ENCODE measurements around the gene EP300. TPM values are rescaled to one million over a fixed set of nuclear protein-coding genes. Genes with fewer than 3 reads are reported as not detected.
"Not testable (repeated sequence)": the region's sequence is repeated elsewhere in the genome, so short reads cannot be mapped to it uniquely, and the experiment has no call there.

The EP300 gene
- 54.3 TPM for polyA plus RNA-seq
- long read RNA-seq, donor 1, partial matches to known transcripts: 0 of 2 reads
- long read RNA-seq, donor 1, other reads (novel, unspliced or antisense): 0 of 2 reads
- long read RNA-seq, donor 2, partial matches to known transcripts: 19 of 24 reads
- long read RNA-seq, donor 2, other reads (novel, unspliced or antisense): 0 of 24 reads
- long read RNA-seq, donor 3, partial matches to known transcripts: 87 of 92 reads
- long read RNA-seq, donor 3, other reads (novel, unspliced or antisense): 0 of 92 reads
- long read RNA-seq, donor 4: 0 reads
- long read RNA-seq, donor 5, transcript EP300-207 (2 exons, 613 nt): major isoform, 5 of 6 reads
- long read RNA-seq, donor 5, partial matches to known transcripts: 0 of 6 reads
- long read RNA-seq, donor 5, other reads (novel, unspliced or antisense): 0 of 6 reads
- long read RNA-seq, donor 6, partial matches to known transcripts: 21 of 27 reads
- long read RNA-seq, donor 6, other reads (novel, unspliced or antisense): 0 of 27 reads
- long read RNA-seq, donor 7, partial matches to known transcripts: 0 of 1 reads
- long read RNA-seq, donor 7, other reads (novel, unspliced or antisense): 0 of 1 reads
- long read RNA-seq, donor 8, transcript EP300-202 (2 exons, 488 nt): major isoform, 5 of 8 reads
- long read RNA-seq, donor 8, partial matches to known transcripts: 0 of 8 reads
- long read RNA-seq, donor 8, other reads (novel, unspliced or antisense): 0 of 8 reads
- long read RNA-seq, donor 9, partial matches to known transcripts: 0 of 2 reads
- long read RNA-seq, donor 9, other reads (novel, unspliced or antisense): 0 of 2 reads
- long read RNA-seq, donor 10, partial matches to known transcripts: 0 of 3 reads
- long read RNA-seq, donor 10, other reads (novel, unspliced or antisense): 0 of 3 reads
- long read RNA-seq, donor 11, partial matches to known transcripts: 34 of 39 reads
- long read RNA-seq, donor 11, other reads (novel, unspliced or antisense): 0 of 39 reads

DNA sequence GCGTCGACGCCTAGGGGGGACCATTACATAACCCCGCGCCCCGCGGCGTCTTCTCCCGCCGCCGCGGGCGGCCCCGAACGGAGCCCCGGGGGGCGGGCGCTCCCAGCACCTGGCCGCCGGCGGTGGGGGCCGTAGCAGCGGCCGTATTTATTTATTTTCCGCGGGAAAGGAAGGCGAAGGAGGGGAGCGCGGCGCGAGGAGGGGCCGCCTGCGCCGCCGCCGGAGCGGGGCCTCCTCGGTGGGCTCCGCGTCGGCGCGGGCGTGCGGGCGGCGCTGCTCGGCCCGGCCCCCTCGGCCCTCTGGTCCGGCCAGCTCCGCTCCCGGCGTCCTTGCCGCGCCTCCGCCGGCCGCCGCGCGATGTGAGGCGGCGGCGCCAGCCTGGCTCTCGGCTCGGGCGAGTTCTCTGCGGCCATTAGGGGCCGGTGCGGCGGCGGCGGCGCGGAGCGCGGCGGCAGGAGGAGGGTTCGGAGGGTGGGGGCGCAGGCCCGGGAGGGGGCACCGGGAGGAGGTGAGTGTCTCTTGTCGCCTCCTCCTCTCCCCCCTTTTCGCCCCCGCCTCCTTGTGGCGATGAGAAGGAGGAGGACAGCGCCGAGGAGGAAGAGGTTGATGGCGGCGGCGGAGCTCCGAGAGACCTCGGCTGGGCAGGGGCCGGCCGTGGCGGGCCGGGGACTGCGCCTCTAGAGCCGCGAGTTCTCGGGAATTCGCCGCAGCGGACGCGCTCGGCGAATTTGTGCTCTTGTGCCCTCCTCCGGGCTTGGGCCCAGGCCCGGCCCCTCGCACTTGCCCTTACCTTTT, at the start of gene EP300:
TSS of gene EP300 (plus strand) at position 570 of the 795 bp plus-strand sequence. CDS start 413 bp downstream, outside the sequence.
- H3K4me1 ChIP-seq (ENCODE audit: control insufficient read depth, insufficient read depth, low read length): no peaks in the 10 kb centered on the region
- no peaks in the 10 kb centered on the region for H3K27me3 ChIP-seq (ENCODE audit: control insufficient read depth, insufficient read depth, low read length)
- H3K9me3 ChIP-seq (ENCODE audit: control insufficient read depth, low read depth, low read length): no peaks in the 10 kb centered on the region
- no peaks in the 10 kb centered on the region for H3K36me3 ChIP-seq (ENCODE audit: control insufficient read depth, insufficient read depth, low read length)
- peak within 1 kb of the TSS; percentile 85 for H3K4me3 ChIP-seq (ENCODE audit: low read length)
- peak within 1 kb of the TSS; percentile 99 for H3K27ac ChIP-seq (ENCODE audit: low read length)
- peak; percentile 87 to 90 for DNase-seq
- WGBS (ENCODE audit: insufficient coverage, low lambda C conversion rate): no CpG with 5 or more reads among the region's 112 CpGs

DNA sequence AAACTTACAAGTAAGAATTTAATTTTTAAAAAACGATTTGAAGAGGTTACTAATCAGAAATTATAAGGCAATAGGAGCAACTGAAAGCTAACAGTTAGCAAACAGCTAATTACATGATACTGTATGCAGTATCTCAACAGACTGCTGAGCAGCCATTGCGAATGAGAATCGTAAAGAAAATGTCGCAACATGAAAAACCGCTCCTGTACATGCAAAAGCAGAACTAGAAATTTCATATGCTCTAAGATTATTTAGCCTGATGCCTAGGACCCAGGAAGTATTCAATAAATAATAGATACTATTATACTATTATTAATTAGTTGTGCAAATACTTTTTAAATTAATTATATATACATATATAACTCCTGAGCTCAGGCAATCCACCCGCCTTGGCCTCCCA, 48.7 kb upstream of the EP300 start:
- H3K9me3 ChIP-seq (ENCODE audit: control insufficient read depth, low read depth, low read length): no peaks in the 10 kb centered on the region
- H3K4me1 ChIP-seq (ENCODE audit: control insufficient read depth, insufficient read depth, low read length): no peaks in the 10 kb centered on the region
- H3K27ac ChIP-seq (ENCODE audit: low read length): no peak overlapping the region
- 82% methylated on average over 5 of the region's 6 CpGs for WGBS (ENCODE audit: insufficient coverage, low lambda C conversion rate)
- H3K27me3 ChIP-seq (ENCODE audit: control insufficient read depth, insufficient read depth, low read length): no peaks in the 10 kb centered on the region
- no peak overlapping the region for H3K4me3 ChIP-seq (ENCODE audit: low read length)
- no peak for DNase-seq
- H3K36me3 ChIP-seq (ENCODE audit: control insufficient read depth, insufficient read depth, low read length): no peaks in the 10 kb centered on the region

DNA sequence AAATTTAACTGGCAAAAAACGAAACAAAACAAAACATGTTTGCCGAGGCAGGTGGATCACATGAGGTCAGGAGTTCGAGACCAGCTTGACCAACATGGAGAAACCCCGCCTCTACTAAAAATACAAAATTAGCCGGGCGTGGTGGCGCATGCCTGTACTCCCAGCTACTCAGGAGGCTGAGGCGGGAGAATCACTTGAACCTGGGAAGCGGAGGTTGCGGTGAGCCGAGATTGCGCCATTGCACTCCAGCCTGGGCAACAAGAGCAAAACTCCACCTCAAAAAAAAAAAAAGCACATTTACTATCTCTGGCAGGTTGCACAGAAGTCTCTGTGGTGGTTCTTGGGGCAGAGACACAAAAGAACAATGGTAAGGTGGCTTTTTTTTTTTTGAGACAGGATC, 46.8 kb upstream of the EP300 start:
- H3K4me1 ChIP-seq (ENCODE audit: control insufficient read depth, insufficient read depth, low read length); DNase-seq; H3K27me3 ChIP-seq (ENCODE audit: control insufficient read depth, insufficient read depth, low read length); H3K27ac ChIP-seq (ENCODE audit: low read length); H3K36me3 ChIP-seq (ENCODE audit: control insufficient read depth, insufficient read depth, low read length); H3K4me3 ChIP-seq (ENCODE audit: low read length); H3K9me3 ChIP-seq (ENCODE audit: control insufficient read depth, low read depth, low read length): not testable (repeated sequence)
- 63% methylated on average over 2 of the region's 12 CpGs for WGBS (ENCODE audit: insufficient coverage, low lambda C conversion rate)

DNA sequence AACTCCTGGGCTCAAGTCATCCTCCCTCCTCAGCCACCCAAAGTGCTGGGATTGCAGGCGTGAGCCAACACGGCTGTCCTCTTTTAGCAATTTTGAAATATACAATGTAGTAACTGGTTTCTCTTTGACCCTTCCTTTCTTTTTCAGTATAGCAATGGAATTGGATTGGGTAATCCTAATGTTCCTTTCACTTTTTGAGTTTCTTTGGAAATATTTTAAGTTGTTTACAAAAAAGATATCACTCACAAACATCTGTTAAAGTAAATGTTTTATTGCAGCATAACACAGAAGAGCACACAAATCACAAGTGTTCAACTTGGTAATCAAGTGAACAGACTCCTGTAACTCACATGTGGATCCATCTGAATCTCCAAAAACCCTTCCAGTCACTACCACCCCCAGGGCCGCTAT, 44.6 kb upstream of the EP300 start:
- Histone ChIP-seq H3K36me3 (ENCODE audit: control insufficient read depth, insufficient read depth, low read length) (no peaks in the 10 kb centered on the region), H3K27me3 (ENCODE audit: control insufficient read depth, insufficient read depth, low read length) (no peaks in the 10 kb centered on the region), H3K9me3 (ENCODE audit: control insufficient read depth, low read depth, low read length) (no peaks in the 10 kb centered on the region), H3K27ac (ENCODE audit: low read length) (no peak overlapping the region), H3K4me3 (ENCODE audit: low read length) (no peak overlapping the region), H3K4me1 (ENCODE audit: control insufficient read depth, insufficient read depth, low read length) (peaks cover 16% of the 10 kb centered on the region)
- WGBS (ENCODE audit: insufficient coverage, low lambda C conversion rate): 83% methylated on average over 1 of the region's 3 CpGs
- no peak for DNase-seq

DNA sequence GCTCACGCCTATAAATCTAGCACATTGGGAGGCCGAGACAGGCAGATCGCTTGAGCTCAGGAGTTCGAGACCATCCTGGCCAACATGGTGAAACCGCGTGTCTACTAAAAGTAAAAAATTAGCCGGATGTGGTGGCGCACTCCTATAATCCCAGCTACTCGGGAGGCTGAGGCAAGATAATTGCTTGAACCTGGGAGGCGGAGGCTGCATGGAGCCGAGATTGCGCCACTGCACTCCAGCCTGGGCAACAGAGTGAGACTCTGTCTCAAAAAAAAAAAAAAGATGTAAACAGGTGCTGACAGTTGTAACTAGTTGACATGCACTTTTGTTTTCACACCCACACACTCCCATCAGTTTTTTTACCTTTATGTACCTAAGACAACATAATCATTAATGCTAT, 44.0 kb upstream of the EP300 start:
- not testable (repeated sequence) for H3K36me3 ChIP-seq (ENCODE audit: control insufficient read depth, insufficient read depth, low read length); H3K27me3 ChIP-seq (ENCODE audit: control insufficient read depth, insufficient read depth, low read length); H3K9me3 ChIP-seq (ENCODE audit: control insufficient read depth, low read depth, low read length); DNase-seq
- WGBS (ENCODE audit: insufficient coverage, low lambda C conversion rate): no CpG with 5 or more reads among the region's 12 CpGs
- peaks cover 21% of the 10 kb centered on the region for H3K4me1 ChIP-seq (ENCODE audit: control insufficient read depth, insufficient read depth, low read length)
- H3K27ac ChIP-seq (ENCODE audit: low read length): peak overlapping the region; percentile 58
- H3K4me3 ChIP-seq (ENCODE audit: low read length): peak overlapping the region; percentile 16

DNA sequence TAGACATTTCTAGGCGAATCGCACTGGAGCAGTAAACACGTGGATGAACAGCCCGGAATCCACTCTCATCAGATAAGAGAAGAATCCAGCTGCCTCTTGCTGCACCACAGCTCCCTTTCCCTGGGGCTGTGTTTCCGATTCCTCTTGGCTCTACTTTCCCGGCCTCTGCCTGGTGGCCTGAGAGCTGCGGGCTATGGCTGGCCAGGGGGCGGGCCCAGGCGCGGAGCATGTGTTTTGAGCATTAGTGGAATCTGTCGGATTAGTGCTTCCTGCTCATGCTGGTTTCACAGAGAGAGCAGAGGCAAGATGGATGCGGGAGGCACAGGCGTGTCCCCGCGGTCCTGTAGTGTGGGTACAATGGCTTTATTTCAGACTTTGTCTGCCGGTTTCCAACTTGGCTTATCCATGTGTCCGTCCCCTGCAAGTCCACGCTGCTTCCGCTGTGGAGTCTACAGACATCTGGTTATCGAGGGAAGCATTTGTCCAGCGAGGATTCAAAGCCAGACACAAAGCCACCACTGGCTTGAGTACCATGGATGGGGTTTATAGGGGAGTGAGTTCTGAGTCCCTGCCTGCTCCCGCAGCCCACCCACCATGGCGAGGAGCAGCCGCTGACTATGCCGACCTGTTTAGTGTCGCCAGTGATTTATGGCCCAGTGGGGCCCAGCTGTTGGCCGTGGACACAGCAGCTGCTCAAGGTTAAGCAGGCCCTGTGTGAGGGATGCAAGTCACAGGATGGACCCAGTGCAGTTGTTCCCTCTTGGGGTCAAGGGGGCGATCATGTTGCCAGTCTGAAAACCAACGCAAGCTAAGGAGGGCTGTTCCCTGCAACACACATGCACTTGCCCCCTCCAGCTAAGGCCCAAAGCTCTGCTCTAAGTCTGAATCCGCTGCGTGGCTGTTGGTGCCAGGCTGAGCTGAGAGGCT, 43.3 kb upstream of the EP300 start:
- H3K27ac ChIP-seq (ENCODE audit: low read length): peak overlapping the region; percentile 58
- peak overlapping the region; percentile 16 for H3K4me3 ChIP-seq (ENCODE audit: low read length)
- H3K9me3 ChIP-seq (ENCODE audit: control insufficient read depth, low read depth, low read length): no peaks in the 10 kb centered on the region
- peak; percentile 48 to 79 for DNase-seq
- H3K4me1 ChIP-seq (ENCODE audit: control insufficient read depth, insufficient read depth, low read length): peaks cover 21% of the 10 kb centered on the region
- H3K27me3 ChIP-seq (ENCODE audit: control insufficient read depth, insufficient read depth, low read length): no peaks in the 10 kb centered on the region
- H3K36me3 ChIP-seq (ENCODE audit: control insufficient read depth, insufficient read depth, low read length): no peaks in the 10 kb centered on the region
- no CpG with 5 or more reads among the region's 31 CpGs for WGBS (ENCODE audit: insufficient coverage, low lambda C conversion rate)

DNA sequence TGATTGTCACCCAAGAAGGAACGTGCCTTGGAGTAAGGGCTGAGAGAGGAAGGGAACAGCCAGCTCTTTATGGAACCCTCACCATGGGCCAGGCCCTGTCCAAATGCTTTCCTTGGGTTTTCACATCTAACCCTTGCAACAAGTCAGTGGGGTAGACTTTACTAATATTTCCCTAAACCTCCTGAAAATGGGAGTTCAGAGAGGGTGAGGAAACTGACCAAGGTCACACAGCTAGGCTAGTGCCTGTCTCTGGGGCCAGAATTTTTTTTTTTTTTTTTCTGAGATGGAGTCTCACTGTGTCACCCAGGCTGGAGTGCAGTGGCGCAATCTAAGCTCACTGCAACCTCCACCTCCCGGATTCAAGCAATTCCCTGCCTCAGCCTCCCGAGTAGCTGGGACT, 42.6 kb upstream of the EP300 start:
- H3K4me3 ChIP-seq (ENCODE audit: low read length); H3K27ac ChIP-seq (ENCODE audit: low read length); DNase-seq; H3K9me3 ChIP-seq (ENCODE audit: control insufficient read depth, low read depth, low read length); H3K27me3 ChIP-seq (ENCODE audit: control insufficient read depth, insufficient read depth, low read length); H3K36me3 ChIP-seq (ENCODE audit: control insufficient read depth, insufficient read depth, low read length): not testable (repeated sequence)
- no CpG with 5 or more reads among the region's 4 CpGs for WGBS (ENCODE audit: insufficient coverage, low lambda C conversion rate)
- H3K4me1 ChIP-seq (ENCODE audit: control insufficient read depth, insufficient read depth, low read length): peaks cover 21% of the 10 kb centered on the region

DNA sequence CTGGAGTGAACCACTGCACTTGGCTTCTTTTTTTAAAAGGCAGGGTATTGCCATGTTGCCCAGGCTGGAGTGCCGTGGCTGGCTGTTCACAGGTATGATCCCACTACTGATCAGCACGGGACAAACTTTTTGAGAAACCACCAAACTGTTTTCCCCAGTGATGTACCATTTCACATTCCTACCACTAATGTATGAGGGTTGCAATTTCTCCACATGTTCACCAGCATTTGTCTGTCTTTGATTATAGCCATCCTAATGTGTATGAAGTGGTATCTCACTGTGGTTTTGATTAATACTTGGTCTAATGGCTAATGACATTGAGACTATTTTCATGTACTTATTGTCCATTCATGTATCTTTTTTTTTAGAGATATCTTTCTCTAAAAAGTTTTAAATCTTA, 41.5 kb upstream of the EP300 start:
- DNase-seq: no peak
- Histone ChIP-seq H3K9me3 (ENCODE audit: control insufficient read depth, low read depth, low read length) (no peaks in the 10 kb centered on the region), H3K4me1 (ENCODE audit: control insufficient read depth, insufficient read depth, low read length) (peaks cover 21% of the 10 kb centered on the region), H3K27me3 (ENCODE audit: control insufficient read depth, insufficient read depth, low read length) (no peaks in the 10 kb centered on the region), H3K27ac (ENCODE audit: low read length) (no peak overlapping the region), H3K4me3 (ENCODE audit: low read length) (no peak overlapping the region), H3K36me3 (ENCODE audit: control insufficient read depth, insufficient read depth, low read length) (no peaks in the 10 kb centered on the region)
- no CpG with 5 or more reads among the region's 2 CpGs for WGBS (ENCODE audit: insufficient coverage, low lambda C conversion rate)

DNA sequence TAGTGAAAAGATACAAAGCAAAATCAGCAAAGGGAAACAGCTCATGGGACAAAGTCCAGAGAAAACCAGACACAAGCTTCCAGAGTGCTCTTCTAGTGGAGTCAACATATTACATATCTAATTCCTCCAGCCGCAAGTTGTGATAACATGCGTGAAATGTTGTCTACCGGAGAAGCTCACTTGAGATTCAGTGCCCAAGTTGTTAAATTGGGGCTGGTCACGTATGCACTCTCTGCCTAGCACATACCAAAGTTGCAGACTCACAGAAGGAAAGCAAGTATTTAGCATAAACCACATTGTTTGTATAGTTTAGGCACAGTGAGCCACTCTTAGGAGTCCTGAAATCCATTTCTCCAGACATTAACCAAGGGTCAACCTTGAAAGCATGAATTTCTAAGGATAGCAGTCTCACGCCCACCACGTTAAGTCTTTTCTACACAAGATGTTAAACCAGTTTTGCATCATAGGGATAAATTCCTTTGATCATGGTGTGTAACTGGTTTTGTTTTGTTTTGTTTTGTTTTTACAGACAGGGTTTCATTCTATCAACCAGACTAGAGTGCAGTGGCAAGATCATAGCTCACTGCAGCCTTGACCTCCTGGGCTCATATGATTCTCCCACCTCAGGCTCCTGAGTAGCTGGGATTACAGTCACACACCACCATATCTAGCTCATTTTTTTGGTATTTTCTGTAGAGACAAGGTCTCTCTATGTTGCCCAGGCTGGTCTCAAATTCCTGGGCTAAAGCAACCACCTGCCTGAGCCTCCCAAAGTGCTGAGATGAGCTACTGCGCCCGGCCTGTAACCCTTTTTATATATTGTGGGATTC, 39.5 kb upstream of the EP300 start:
- Histone ChIP-seq H3K9me3 (ENCODE audit: control insufficient read depth, low read depth, low read length) (no peaks in the 10 kb centered on the region), H3K27me3 (ENCODE audit: control insufficient read depth, insufficient read depth, low read length) (no peaks in the 10 kb centered on the region), H3K4me3 (ENCODE audit: low read length) (no peak overlapping the region), H3K4me1 (ENCODE audit: control insufficient read depth, insufficient read depth, low read length) (peaks cover 21% of the 10 kb centered on the region), H3K36me3 (ENCODE audit: control insufficient read depth, insufficient read depth, low read length) (no peaks in the 10 kb centered on the region), H3K27ac (ENCODE audit: low read length) (peak overlapping the region; percentile 59)
- DNase-seq: peak; percentile 55 to 87
- WGBS (ENCODE audit: insufficient coverage, low lambda C conversion rate): 90% methylated on average over 2 of the region's 8 CpGs

Measured in large intestine (tissue), 12 donors.